Medulla oblongata (tissue), 1 donor: Measurements from ENCODE around the gene DPP6.

Experiments used
- DNase-seq: peaks from one replicate; pipeline ENCODE4 v3.0.0-alpha.2; 2015; ENCODE audit errors: extremely low spot score

DPP6 gene

GRCh38 chr7:154338701-154339506 is 286.7 kb downstream of the DPP6 start:
- peak; percentile 38 for DNase-seq

DNA sequence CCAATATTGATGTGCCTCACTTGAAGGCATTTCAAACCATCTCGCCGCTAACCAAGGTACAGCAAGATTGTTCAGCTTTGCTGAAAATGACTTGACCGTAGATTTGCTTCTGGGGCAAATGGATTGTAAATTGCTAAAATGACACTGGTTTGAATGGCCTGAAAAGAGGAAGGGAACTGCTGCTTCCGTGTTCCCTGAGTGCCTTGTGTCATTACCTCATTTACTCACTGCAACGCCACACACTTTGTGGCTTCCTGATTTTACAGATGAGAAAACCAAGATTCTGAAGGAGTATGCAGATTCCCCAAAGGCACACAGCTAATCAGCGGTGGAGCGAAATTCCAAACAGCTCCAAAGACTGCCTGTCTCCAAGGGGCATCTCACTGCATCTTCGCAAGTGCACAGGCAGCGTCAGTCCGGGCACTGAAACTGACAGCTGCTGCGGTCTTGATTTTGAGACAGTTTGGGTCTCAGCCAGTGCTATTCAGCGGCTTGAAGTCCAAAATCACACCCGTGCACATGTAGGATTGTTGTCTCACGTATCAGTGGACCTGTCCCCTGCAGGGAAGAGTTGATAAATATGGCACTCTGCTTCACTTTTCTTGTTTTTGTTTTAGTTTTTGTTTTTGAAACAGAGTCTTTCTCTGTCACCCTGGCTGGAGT is 290.9 kb downstream of the DPP6 start:
- no peak for DNase-seq

DNA sequence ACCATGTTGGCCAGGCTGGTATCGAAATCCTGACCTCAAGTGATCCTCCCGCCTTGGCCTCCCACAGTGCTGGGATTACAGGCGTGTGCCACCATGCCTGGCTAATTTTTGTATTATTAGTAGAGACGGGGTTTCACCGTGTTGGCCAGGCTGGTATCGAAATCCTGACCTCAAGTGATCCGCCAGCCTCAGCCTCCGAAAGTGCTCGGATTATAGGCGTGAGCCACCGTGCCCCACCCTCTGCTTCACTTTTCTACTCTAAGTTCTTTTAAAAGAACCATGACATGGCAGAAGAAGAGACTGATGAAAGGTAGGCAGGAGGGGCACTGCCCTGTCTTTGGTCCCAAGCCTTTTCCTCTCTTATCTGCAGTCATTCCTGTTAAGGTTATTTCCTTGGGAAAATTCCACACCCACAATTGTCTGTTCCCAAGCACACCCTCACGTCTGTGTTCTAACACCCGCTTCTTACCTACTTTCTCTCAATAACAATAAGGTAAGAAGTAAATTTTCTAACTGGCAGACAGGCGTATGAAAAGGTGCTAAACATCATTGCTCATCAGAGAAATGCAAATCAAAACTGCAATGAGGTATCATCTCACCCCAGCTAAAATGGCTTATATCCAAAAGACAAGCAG is 291.7 kb downstream of the DPP6 start:
- DNase-seq, result no peak

DNA sequence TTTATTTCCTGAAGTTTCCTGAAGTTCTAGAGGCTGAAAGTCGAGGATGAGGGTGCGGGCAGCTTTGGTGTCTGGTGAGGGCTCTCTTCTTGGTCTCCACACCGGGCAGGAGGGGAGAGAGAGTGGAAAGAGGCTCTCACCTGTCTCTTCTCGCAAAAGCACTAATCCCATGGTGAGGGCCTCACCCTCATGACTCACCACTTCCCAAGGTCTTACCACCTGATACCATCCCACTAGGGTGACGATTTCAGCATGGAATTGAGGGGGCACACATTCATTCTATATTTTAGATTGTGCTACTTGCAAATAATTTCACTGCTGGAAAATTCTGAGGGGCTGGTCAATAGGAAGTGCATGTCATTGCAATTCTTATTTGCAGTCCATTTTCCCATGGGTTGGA is 292.9 kb downstream of the DPP6 start:
- DNase-seq, result no peak

- DNase-seq, result peak; percentile 16
These were observed 295.6 kb downstream of the DPP6 start for GRCh38 chr7:154347700-154348266.

GRCh38 chr7:154350892-154351291 is 298.7 kb downstream of the DPP6 start:
- DNase-seq, result no peak

DNA sequence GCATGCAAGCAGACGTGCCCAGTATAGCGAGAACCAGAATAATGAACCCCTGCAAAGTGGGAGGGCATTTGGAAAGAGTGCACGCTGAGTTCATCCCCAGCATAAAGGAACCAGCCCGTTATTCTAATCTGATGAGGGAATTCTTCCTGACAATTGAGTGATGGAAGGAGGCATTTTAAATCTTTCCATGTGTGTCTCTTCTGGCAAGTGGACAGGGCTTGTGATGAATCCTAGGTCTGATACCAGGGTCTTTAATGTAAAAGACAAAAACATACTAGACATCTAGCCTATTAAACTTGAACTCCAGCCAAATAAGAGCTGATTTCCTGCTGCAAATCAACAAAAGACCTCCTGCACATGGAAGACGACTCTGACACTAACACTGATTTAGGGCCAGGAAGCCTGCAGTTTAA is 301.2 kb downstream of the DPP6 start:
- DNase-seq, result no peak

DNA sequence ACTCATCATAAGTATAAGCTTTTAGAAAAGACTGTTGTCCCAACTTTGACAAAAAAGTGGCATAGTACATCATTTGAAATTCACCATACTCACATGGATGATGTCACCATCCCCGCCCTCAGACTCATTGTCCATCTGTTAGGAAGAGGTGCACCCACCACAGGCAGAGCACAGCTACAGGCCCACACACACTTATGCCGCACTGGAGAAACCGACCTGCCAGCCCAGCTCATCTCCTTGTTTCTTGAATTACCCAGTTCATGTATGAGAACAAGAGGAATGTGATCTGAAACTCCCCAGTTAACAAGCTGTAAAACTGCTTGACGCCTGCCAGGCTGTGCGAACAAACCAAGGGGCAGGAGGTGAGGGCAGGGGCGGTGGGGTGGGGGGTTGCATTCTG is 312.0 kb downstream of the DPP6 start:
- no peak for DNase-seq

GRCh38 chr7:154371424-154371823 is 319.2 kb downstream of the DPP6 start:
- no peak for DNase-seq

DNA sequence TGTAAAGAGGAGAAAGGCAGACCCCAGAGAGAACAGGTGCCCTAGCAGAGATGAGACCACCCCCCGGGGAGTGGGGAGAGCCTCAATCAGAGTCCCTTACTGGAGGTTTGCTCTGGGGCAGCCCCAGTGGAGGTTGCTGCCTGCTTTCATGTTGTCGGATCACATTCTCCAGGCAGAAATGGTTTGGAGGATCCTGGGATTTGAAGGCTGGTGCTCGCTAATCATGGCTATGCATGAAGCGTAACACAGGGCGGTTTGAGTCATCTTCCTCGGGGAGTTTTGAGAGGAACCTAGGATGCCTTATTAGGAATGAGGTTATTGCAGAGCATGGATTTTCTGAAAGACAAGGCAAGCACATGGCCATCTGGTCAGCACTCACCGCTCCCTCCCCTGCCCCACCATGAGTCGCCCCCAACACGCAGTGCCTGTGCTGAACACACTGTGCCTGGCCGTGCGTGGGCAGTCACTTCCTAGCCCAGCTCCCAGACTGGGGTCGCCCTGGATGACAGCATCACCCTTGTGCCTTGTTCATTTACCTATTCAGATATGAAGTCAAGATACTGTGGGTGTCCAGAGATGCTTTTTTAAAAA is 319.9 kb downstream of the DPP6 start:
- DNase-seq, result no peak

DNA sequence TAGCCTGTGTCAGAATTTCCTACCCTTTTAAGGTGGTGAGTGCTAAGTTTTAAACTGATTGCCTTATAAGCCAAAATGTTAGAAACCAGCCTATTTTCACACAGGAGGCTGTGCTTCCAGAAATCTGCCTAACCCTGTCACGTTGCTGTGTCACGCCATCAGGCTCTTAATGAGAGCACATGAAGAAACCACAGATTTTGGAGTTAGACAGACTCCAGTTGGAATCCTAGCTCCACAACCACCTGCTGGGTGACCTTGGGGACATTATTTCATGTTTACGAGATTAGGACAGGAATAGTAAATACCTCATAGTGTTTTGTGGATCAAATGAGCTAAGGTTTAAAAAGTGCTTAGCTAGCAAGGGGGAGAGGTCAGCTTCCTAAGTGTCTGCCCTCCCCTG is 321.8 kb downstream of the DPP6 start:
- no peak for DNase-seq

- DNase-seq, result no peak
These were observed 323.8 kb downstream of the DPP6 start for GRCh38 chr7:154375956-154376355.

- DNase-seq, result no peak
These were observed 328.6 kb downstream of the DPP6 start for GRCh38 chr7:154380771-154381170.

DNA sequence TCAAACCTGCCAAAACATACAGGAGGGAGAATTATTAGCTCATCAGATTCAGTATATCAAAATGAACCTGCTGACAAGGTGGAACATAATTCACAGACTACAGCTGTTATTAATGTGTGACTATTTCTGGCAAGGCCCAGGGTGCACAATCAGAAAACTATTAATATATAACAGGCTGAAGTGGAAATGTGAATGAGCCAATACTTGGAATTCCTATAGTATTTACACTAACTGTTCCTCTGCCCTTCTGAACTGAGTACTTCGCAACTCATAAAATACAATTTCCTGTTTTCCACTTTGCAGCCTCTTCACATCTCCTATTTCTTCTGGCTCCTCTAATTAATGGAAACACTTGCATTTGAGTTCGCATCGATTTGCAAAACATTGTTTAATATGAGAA is 330.8 kb downstream of the DPP6 start:
- DNase-seq, result no peak

GRCh38 chr7:154385214-154385613 is 333.0 kb downstream of the DPP6 start:
- DNase-seq, result no peak

- DNase-seq, result no peak
These were observed 335.1 kb downstream of the DPP6 start for GRCh38 chr7:154387252-154387651.

DNA sequence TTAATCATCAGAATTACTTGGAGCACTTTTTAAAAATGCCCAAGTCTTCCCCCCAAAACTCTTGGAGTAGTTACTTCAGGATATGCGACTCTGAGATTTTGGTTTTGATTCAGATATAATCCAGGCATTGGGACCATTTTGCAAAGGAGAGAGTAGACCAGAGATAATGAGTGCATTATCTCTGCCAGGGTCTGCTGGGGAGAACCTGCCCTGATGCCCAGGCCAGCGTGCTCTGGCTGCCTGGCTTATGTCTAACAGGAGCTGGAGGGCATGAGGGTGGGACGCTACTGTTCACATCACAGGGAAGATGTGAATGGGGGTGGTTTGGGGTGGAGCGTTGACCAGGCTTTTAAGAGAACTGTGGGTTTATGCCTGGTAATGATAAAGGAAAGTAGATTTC is 336.2 kb downstream of the DPP6 start:
- no peak for DNase-seq

DNA sequence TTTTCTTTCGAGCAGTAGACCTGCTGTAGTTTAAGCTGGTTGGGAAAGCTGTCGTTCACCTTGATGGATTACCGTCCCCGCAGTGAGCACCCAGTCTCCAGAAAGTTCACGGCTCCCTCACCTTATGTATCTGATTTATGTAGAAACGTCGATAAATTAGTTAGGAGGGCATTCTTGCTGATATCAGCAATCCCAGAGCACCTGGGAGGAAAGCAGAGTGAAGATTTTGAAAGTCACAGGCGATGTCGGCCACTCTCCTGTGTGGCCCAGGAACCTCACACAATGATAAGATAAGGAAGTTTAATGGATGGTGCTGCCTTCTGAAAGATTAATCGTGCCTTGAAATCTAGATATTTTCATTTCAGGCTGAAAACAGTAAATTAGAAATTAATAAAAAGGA is 336.8 kb downstream of the DPP6 start:
- no peak for DNase-seq

- DNase-seq, result no peak
These were observed 338.8 kb downstream of the DPP6 start for GRCh38 chr7:154390961-154391360.

- no peak for DNase-seq
These were observed 342.6 kb downstream of the DPP6 start for GRCh38 chr7:154394804-154395203.

DNA sequence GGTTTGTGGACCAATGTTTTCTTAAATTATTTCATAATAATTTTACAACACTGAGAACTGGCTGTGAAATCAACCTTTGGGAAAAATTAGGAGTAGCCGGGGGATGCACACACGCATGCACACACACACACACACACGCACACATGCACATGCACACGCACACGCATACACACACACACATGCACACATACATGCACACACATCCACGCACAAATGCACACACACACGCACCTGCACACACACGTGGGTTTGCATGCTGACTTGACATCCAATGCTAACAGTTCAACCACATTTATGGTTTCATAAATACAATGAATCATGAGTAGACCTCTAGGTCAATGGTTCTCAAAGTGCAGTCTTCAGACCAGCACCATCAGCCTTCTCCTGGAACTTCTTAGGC is 354.1 kb downstream of the DPP6 start:
- no peak for DNase-seq

GRCh38 chr7:154409703-154410311 is 357.6 kb downstream of the DPP6 start:
- DNase-seq, result peak; percentile 35
